Skeletal muscle cell (primary cell): ENCODE results near the gene ZYX.
"Not testable (repeated sequence)": the region's sequence is repeated elsewhere in the genome, so short reads cannot be mapped to it uniquely, and the experiment has no call there.

Experiments
- DNase-seq: peaks from one replicate; pipeline ENCODE4 v3.0.0-alpha.2; 2010; ENCODE audit warnings: low read depth
- H3K4me3 ChIP-seq: 2 replicates; pipeline ENCODE4 v1.5.1; 2011; ENCODE audit warnings: low read depth, mild to moderate bottlenecking, control low read depth, low read length, moderate library complexity

The ZYX gene

GRCh38 chr7:143410521-143411004 lies 29.4 kb downstream of the ZYX start:
- DNase-seq = peak; percentile 88
- H3K4me3 ChIP-seq = no peak overlapping the region

DNA sequence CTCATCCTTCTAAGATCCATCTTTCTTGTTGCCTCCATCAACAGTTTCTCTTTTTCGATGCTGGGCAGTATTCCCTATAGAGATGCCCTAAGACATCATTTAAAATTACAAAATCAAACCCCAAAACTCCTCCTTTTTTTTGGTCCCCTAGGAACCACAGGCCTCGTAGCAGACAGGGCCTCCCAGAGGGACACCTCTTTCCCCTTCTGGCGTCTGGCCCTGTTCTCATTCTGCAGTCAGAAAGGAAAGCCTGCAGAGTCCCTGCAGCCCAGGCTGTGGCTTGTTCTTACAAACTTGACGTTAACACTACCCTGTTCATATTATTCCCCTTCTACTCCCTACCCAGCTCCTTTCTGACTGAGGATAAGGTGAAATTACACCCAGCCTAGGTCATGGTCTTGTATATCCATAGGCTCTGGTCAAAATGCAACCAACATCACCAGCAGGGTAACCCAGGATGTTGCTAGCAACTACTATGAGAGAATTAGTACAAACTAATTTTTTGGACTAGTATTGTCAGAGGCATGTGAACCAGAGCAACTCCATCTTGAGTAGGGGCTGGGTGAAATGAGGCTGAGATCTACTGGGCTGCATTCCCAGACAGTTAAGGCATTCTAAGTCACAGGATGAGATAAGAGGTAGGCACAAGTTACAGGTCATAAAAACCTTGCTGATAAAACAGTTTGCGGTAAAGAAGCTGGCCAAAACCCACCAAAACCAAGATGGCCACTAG lies 31.0 kb downstream of the ZYX start:
- no peak for DNase-seq
- H3K4me3 ChIP-seq = no peak overlapping the region

GRCh38 chr7:143413123-143413522 lies 32.0 kb downstream of the ZYX start:
- no peak for DNase-seq
- H3K4me3 ChIP-seq = no peak overlapping the region

- DNase-seq, H3K4me3 ChIP-seq: not testable (repeated sequence)
These were observed 34.1 kb downstream of the ZYX start for GRCh38 chr7:143415209-143415608.

GRCh38 chr7:143415742-143416397 lies 34.7 kb downstream of the ZYX start:
- no peak overlapping the region for H3K4me3 ChIP-seq
- no peak for DNase-seq

- no peak for DNase-seq
- H3K4me3 ChIP-seq = no peak overlapping the region
These were observed 35.5 kb downstream of the ZYX start for GRCh38 chr7:143416565-143417149.

DNA sequence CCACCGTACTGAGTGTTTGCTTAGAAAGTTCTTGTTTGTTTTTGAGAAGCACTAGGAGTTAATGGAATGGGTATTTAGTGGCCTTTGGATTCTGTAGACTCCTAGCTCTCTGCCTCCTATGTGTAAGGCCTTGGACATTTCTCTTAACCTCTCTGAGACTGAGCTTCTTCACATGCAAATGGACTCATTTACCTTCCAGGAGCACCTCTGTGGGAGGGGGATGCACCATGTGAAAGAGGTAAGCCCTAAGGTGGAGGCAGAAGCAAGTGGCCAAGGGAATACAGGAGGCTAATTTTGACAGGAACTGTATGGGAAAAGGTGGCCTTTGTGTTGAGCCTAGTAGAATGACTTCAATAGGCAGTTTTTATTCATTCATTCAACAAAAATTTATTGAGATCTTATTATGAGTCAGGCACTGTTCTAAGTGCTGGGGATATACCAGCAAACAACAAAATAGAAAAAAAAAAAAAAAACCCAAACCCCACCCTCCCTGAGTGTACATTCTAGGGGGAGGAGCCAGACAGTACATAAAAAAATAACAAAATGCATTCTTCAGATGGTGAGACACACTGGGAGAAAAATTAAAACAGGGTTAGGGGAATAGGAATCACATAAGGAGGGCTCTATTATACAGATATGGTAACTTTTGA lies 36.7 kb downstream of the ZYX start:
- no peak overlapping the region for H3K4me3 ChIP-seq
- no peak for DNase-seq

GRCh38 chr7:143418681-143419458 lies 37.7 kb downstream of the ZYX start:
- no peak overlapping the region for H3K4me3 ChIP-seq
- no peak for DNase-seq

DNA sequence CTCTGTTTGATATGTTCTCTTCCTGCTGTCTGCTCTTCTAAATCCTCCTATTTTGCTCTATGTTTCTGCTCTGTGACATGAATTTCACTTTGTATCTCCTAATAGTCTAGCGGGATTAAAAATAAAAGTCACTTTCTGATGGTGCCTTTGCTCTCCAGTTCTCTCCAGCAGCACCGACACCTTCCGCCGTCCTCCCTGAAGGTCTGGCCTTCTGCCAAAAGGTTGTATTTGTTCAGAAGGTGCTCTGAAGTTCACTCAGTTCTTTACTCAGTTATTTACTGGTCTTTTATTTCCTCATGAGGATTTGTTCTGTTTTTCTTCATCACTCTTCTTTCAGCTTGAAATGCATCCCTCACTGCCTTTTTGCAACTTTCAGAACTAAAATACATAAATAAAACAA lies 38.7 kb downstream of the ZYX start:
- DNase-seq = no peak
- no peak overlapping the region for H3K4me3 ChIP-seq

GRCh38 chr7:143420624-143421023 lies 39.5 kb downstream of the ZYX start:
- DNase-seq, H3K4me3 ChIP-seq: not testable (repeated sequence)

DNA sequence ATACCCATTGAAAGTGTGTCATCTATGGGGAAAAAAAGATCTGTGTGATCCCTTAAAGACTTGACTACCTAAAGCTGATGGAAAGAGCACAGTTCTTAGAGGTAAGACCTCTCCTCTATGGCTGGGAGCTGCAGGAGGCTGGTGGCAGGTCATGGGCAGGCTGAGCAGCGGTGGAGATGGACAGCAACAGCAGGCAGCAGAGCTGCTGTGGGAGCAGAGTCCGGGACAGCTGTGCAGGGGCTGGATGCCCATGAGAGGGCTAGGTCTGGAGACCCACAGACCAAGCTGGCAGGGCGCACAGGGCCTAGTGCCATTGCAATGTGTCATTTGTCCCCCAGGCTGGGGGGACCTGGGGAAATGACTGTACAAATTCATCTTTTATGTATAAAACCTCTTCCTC lies 40.9 kb downstream of the ZYX start:
- H3K4me3 ChIP-seq = no peak overlapping the region
- DNase-seq = no peak

GRCh38 chr7:143424476-143424875 lies 43.3 kb downstream of the ZYX start:
- not testable (repeated sequence) for DNase-seq, H3K4me3 ChIP-seq

GRCh38 chr7:143426479-143427142 lies 45.5 kb downstream of the ZYX start:
- DNase-seq = no peak
- H3K4me3 ChIP-seq = no peak overlapping the region

DNA sequence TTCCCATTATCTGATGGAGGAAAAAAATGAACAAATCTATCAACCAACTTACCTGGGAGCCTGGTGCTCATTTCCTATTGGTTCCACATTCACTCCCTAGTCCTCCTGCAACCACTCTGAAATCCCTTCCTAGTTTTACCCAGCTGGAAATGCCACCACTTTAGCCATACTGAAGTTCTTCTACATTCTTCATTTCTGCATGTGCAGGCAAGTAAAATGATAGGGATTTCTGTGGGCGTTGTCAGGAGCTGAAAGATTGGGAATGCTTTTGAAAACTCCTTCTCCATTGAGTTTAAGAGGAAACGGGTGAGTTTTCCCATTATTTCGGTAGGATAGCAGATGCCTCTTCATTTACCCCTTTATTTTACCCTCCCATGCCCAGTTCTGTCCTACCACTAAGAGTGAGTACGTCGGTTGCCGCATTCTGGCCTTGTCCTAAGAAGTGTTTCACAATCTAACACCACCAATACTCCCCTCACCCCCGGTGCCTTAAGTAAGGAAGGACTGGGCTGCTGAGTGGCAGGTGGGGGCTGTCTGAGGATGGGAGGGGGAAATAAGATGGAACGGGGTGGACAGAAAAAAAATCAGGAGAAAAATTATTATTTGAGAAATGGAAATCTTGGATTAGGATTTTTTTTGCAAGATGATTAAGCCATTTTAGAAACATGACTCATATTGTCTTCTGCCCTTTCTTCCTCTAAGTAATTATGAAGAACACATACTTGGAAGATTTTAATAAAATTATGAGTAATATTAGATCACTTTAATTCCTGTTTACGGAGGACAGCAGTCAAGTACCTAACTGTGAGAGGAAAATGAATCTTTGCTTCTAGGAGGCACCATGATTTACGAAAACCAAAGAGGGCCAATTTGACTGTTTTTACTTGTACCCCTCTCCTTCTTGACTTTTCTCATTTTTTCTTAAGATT lies 48.9 kb downstream of the ZYX start:
- no peak overlapping the region for H3K4me3 ChIP-seq
- no peak for DNase-seq

- no peak overlapping the region for H3K4me3 ChIP-seq
- no peak for DNase-seq
These were observed 50.0 kb downstream of the ZYX start for GRCh38 chr7:143431109-143431508.

DNA sequence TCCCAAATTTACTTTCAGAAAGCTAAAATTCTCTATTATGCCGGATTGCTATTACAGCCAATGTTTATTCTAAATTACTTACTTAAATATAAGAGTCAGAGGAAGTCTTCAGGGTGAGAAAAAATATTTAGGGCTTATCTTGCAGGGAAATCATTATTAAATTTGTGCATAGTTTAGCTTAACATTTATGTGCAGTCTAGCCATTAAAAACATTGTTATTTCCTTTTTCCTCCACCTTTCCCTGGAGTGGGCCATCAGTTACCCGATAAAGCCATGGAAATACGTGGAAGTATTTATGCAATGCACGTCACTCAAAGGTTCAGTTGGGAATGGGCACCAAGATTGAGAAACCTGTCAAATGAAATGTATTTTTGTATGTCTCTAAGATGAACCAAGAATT lies 52.6 kb downstream of the ZYX start:
- no peak overlapping the region for H3K4me3 ChIP-seq
- no peak for DNase-seq

GRCh38 chr7:143434660-143435059 lies 53.5 kb downstream of the ZYX start:
- H3K4me3 ChIP-seq = no peak overlapping the region
- DNase-seq = no peak

- no peak overlapping the region for H3K4me3 ChIP-seq
- no peak for DNase-seq
These were observed 54.1 kb downstream of the ZYX start for GRCh38 chr7:143435266-143435665.
